Measurements from ENCODE around the gene MAN2C1.

- TF ChIP-seq EZH2 (IDR thresholded peaks at IDR 0.05; ENCODE audit: borderline replicate concordance) (no peak), CTCF (IDR thresholded peaks at IDR 0.05; ENCODE audit: poor library complexity) (no peak)
These were observed 20.3 kb downstream of the MAN2C1 start for GRCh38 chr15:75348034-75348561.
